ENCODE results near the gene MXRA7.
"Not testable (repeated sequence)": the region's sequence is repeated elsewhere in the genome, so short reads cannot be mapped to it uniquely, and the experiment has no call there.

Gene MXRA7

GRCh38 chr17:76641501-76641900, 69.3 kb downstream of the MXRA7 start:
- DNase-seq: no peak

- DNase-seq: no peak
Observed at GRCh38 chr17:76640550-76641380, 70.0 kb downstream of the MXRA7 start.

GRCh38 chr17:76638263-76638662, 72.5 kb downstream of the MXRA7 start:
- DNase-seq: no peak

GRCh38 chr17:76636486-76637206, 74.1 kb downstream of the MXRA7 start:
- DNase-seq: not testable (repeated sequence)

- DNase-seq: no peak
Observed at GRCh38 chr17:76635659-76636360, 75.0 kb downstream of the MXRA7 start.

GRCh38 chr17:76635039-76635438, 75.7 kb downstream of the MXRA7 start:
- no peak for DNase-seq

- no peak for DNase-seq
Observed at GRCh38 chr17:76633628-76634328, 77.0 kb downstream of the MXRA7 start.

- DNase-seq: no peak
Observed at GRCh38 chr17:76631821-76632565, 78.8 kb downstream of the MXRA7 start.

- DNase-seq: no peak
Observed at GRCh38 chr17:76630151-76630550, 80.6 kb downstream of the MXRA7 start.
